Measurements from ENCODE around the gene SLC6A6. TPM values are rescaled to one million over a fixed set of nuclear protein-coding genes. Genes with fewer than 3 reads are reported as not detected.

SLC6A6 gene
- total RNA-seq, 3 donors from 2014 or later: 22.1 to 52.4 (median 27.5) TPM

- intact Hi-C loops (cut with DNase I; ENCODE audit: low total_unique reads): no loop called here
- no peak for TF ChIP-seq CTCF (IDR thresholded peaks at IDR 0.05)
- TF ChIP-seq POLR2A (IDR thresholded peaks at IDR 0.05): no peak
- TF ChIP-seq POLR2AphosphoS5 (IDR thresholded peaks at IDR 0.05): no peak
- H3K4me1 ChIP-seq: no peaks in the 10 kb centered on the region
- peaks cover 3% of the 10 kb centered on the region for H3K36me3 ChIP-seq
- no peaks in the 10 kb centered on the region for H3K27me3 ChIP-seq
- no peak overlapping the region for H3K4me3 ChIP-seq
- DNase-seq (ENCODE audit: low spot score in 2 of 2): no peak
- no peaks in the 10 kb centered on the region for H3K9me3 ChIP-seq
- H3K27ac ChIP-seq: no peak overlapping the region
Measured at GRCh38 chr3:14472471-14473351, 70.3 kb downstream of the SLC6A6 start.

- TF ChIP-seq CTCF (IDR thresholded peaks at IDR 0.05) (no peak), POLR2AphosphoS5 (IDR thresholded peaks at IDR 0.05) (no peak), POLR2A (IDR thresholded peaks at IDR 0.05) (no peak)
- H3K27me3 ChIP-seq: no peaks in the 10 kb centered on the region
- intact Hi-C loops (cut with DNase I; ENCODE audit: low total_unique reads): no loop called here
- H3K27ac ChIP-seq: no peak overlapping the region
- H3K9me3 ChIP-seq: no peaks in the 10 kb centered on the region
- no peak for DNase-seq (ENCODE audit: low spot score in 2 of 2)
- H3K36me3 ChIP-seq: peaks cover 3% of the 10 kb centered on the region
- H3K4me3 ChIP-seq: no peak overlapping the region
- H3K4me1 ChIP-seq: no peaks in the 10 kb centered on the region
Measured at GRCh38 chr3:14473411-14473891, 71.0 kb downstream of the SLC6A6 start.

- TF ChIP-seq POLR2A (IDR thresholded peaks at IDR 0.05): no peak
- no peak for TF ChIP-seq POLR2AphosphoS5 (IDR thresholded peaks at IDR 0.05)
- no peak for DNase-seq (ENCODE audit: low spot score in 2 of 2)
- Histone ChIP-seq H3K4me3 (no peak overlapping the region), H3K27ac (no peak overlapping the region), H3K4me1 (no peaks in the 10 kb centered on the region), H3K27me3 (no peaks in the 10 kb centered on the region), H3K36me3 (peaks cover 3% of the 10 kb centered on the region), H3K9me3 (no peaks in the 10 kb centered on the region)
- intact Hi-C loops (cut with DNase I; ENCODE audit: low total_unique reads): no loop called here
Measured at GRCh38 chr3:14474363-14475081, 72.1 kb downstream of the SLC6A6 start.

GRCh38 chr3:14475621-14476020, 73.2 kb downstream of the SLC6A6 start:
- H3K27me3 ChIP-seq: no peaks in the 10 kb centered on the region
- intact Hi-C loops (cut with DNase I; ENCODE audit: low total_unique reads): no loop called here
- H3K4me1 ChIP-seq: no peaks in the 10 kb centered on the region
- TF ChIP-seq POLR2AphosphoS5 (IDR thresholded peaks at IDR 0.05): no peak
- no peak for TF ChIP-seq POLR2A (IDR thresholded peaks at IDR 0.05)
- no peak for TF ChIP-seq CTCF (IDR thresholded peaks at IDR 0.05)
- no peak for DNase-seq (ENCODE audit: low spot score in 2 of 2)
- no peak overlapping the region for H3K4me3 ChIP-seq
- H3K27ac ChIP-seq: no peak overlapping the region
- H3K36me3 ChIP-seq: peaks cover 3% of the 10 kb centered on the region
- H3K9me3 ChIP-seq: no peaks in the 10 kb centered on the region

GRCh38 chr3:14476583-14477265, 74.3 kb downstream of the SLC6A6 start:
- no peak for DNase-seq (ENCODE audit: low spot score in 2 of 2)
- H3K27me3 ChIP-seq: no peaks in the 10 kb centered on the region
- H3K4me3 ChIP-seq: no peak overlapping the region
- TF ChIP-seq POLR2AphosphoS5 (IDR thresholded peaks at IDR 0.05) (no peak), CTCF (IDR thresholded peaks at IDR 0.05) (no peak), POLR2A (IDR thresholded peaks at IDR 0.05) (no peak)
- H3K27ac ChIP-seq: no peak overlapping the region
- no peaks in the 10 kb centered on the region for H3K9me3 ChIP-seq
- intact Hi-C loops (cut with DNase I; ENCODE audit: low total_unique reads): no loop called here
- peaks cover 0 to 2% of the 10 kb centered on the region in 2 donors for H3K4me1 ChIP-seq
- peaks cover 3% of the 10 kb centered on the region for H3K36me3 ChIP-seq

Data from breast epithelium (tissue), 4 donors.